GM12891 (cell line): ENCODE measurements around the gene ZNF827.

Experiments
- DNase-seq: peaks from one replicate; pipeline ENCODE4 v3.0.0; 2011; ENCODE audit warnings: low spot score; ENCODE audit not compliant: insufficient read length
- FAIRE-seq: peaks from 2 replicates; lab custom pipeline; 2011; peaks lifted over from hg19 to GRCh38; lab: Jason Lieb, UNC
- PAX5 ChIP-seq: IDR thresholded peaks from 2 replicates; pipeline ENCODE4 v1.6.1; 2011; ENCODE audit warnings: low read length, moderate library complexity, mild to moderate bottlenecking; ENCODE audit not compliant: insufficient read depth, severe bottlenecking
- POLR2A ChIP-seq: IDR thresholded peaks from 2 replicates; pipeline ENCODE4 v1.6.1; 2011; ENCODE audit warnings: low read depth, low read length, control low read depth
- POLR2AphosphoS5 ChIP-seq: IDR thresholded peaks from 2 replicates; pipeline ENCODE4 v1.6.1; 2011; ENCODE audit warnings: low read depth, low read length, control low read depth
- POU2F2 ChIP-seq: IDR thresholded peaks from 2 replicates; pipeline ENCODE4 v1.6.1; 2011; ENCODE audit warnings: low read depth, mild to moderate bottlenecking, control low read depth, low read length, moderate library complexity
- SPI1 ChIP-seq: IDR thresholded peaks from 2 replicates; pipeline ENCODE4 v1.6.1; 2011; ENCODE audit warnings: low read depth, low read length, control low read depth
- TAF1 ChIP-seq: IDR thresholded peaks from 2 replicates; pipeline ENCODE4 v1.6.1; 2011; ENCODE audit warnings: low read depth, low read length, control low read depth

The ZNF827 gene

DNA sequence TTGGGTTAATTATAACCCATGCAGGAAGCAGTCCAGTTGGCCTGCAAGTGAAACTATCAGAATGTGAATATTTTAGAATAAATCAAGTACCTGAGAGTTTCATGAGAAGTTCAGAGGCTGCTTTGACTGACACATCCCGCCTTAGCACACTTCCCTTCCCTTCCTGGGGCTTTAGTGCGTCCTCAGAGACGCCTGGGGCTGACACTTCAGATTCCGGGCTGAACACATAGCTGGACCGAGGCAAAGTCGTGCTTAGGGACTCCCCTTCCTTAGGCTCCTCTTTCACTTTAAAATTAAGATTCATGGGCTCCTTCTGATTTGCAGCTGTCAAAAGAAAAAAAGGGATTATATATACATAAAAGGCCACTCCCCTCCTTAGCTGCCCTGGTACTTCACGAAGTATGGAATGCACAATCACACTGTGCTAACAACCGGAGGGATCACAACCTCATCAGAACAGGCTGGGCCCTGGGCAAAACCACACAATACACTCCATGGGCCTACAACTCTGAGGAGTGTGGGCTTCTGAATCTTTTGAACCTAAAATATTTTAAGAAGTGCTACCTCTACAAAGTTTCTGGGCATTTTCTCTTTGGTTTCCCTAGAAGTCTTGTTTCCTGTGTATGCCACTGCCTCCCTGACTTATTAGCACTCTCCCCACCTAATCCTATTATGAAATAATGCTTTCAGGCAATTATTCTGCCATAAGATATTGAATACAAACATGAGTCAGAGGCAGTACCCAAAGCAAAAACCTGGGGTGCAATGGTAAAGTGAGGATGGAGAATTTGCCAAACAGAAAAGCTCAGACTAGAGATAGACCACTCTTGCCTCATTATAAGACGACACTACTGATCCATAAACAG lies 68.2 kb downstream of the ZNF827 start:
- FAIRE-seq (peak; percentile 75), DNase-seq (no peak)
- TF ChIP-seq SPI1 (no peak), POLR2A (no peak), TAF1 (no peak), POLR2AphosphoS5 (no peak), PAX5 (no peak), POU2F2 (no peak; the same call in 1 of the 2 replicates)

GRCh38 chr4:145868637-145869409 lies 69.8 kb downstream of the ZNF827 start:
- TF ChIP-seq POLR2AphosphoS5: no peak
- TF ChIP-seq TAF1: no peak
- TF ChIP-seq SPI1: no peak
- TF ChIP-seq POLR2A: no peak
- no peak for TF ChIP-seq PAX5
- no peak for TF ChIP-seq POU2F2
- no peak for DNase-seq
- FAIRE-seq: peak; percentile 52

GRCh38 chr4:145867406-145867805 lies 71.2 kb downstream of the ZNF827 start:
- DNase-seq: no peak
- FAIRE-seq: no peak
- TF ChIP-seq TAF1 (no peak), POLR2A (no peak), SPI1 (no peak)

- FAIRE-seq (peak; percentile 45), DNase-seq (no peak)
- TF ChIP-seq POLR2AphosphoS5: no peak
- TF ChIP-seq POLR2A: no peak
- no peak for TF ChIP-seq PAX5
Observed at GRCh38 chr4:145866991-145867390, 71.6 kb downstream of the ZNF827 start.

GRCh38 chr4:145865274-145865941 lies 73.2 kb downstream of the ZNF827 start:
- DNase-seq (no peak), FAIRE-seq (peak; percentile 52)

DNA sequence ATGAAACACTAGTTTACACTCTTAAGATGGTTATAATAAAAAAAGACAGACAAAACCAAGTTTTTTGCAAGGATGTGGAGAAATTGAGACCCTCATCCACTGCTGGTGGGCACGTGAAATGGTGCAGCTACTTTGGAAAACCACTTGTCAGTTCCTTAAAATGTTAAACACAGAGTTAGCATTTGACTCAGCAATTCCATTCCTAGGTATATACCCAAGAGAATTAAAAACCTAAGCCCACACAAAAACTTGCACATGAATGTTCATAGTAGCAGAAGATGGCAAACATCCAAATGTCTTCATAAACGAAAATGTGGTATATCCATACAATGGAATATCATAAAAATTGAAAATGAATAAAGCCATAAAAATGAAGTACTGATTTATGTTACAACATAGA lies 75.4 kb downstream of the ZNF827 start:
- DNase-seq (no peak), FAIRE-seq (peak; percentile 40)
- TF ChIP-seq SPI1 (0 out of 2 replicates have a peak, but pooled peaks have one; percentile 23), TAF1 (no peak)

More at GRCh38 chr4:145865274-145865941, 73.2 kb downstream of the ZNF827 start:
- TF ChIP-seq SPI1: peak; percentile 66; the same call in 1 of the 2 replicates
- TF ChIP-seq PAX5: no peak

GRCh38 chr4:145861336-145862318 lies 77.0 kb downstream of the ZNF827 start:
- DNase-seq (no peak), FAIRE-seq (peak; percentile 35)

DNA sequence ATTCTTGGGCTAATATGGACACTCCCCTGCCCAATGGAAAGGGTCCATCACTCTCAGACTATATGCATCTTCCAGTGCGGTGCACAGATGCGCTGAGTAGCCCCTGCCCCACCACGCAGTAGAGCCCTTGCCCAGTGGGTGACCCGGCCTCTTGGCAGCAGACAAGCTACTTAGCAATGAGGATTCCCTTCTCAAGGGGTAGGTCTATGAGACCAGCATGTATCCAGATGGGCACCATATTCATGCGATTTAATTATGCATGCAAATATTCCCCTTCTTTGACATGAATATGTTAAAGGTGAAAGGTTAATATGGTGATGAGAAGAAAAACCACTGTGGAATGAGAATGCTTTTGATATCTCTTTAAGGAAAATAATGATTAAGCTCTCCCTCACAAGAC lies 77.7 kb downstream of the ZNF827 start:
- TF ChIP-seq POLR2AphosphoS5 (no peak), POLR2A (no peak), SPI1 (no peak), TAF1 (no peak), POU2F2 (no peak), PAX5 (no peak)
- no peak for FAIRE-seq
- DNase-seq: no peak

More at GRCh38 chr4:145861336-145862318, 77.0 kb downstream of the ZNF827 start:
- TF ChIP-seq POU2F2 (no peak), SPI1 (no peak), TAF1 (no peak), PAX5 (no peak), POLR2A (no peak), POLR2AphosphoS5 (no peak)

DNA sequence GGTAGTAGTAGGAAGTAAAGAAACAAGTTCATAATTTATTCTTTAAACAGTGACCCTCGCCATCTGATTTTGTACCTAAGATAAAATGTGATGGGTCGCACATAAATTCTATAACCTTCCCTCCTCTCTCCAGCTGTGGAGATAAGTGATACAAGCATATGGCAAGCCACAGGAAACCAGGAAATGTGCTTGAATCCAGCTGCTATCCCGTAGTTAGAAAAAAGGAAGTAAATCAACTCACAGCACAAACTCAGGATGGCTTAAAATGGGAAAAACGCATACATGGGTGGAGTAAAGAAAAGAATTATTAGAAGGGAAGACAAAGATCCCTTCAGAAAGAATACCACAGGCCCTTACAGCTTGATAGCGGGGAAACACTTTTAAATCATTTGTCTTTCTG lies 78.2 kb downstream of the ZNF827 start:
- DNase-seq (no peak), FAIRE-seq (no peak)
- TF ChIP-seq POLR2A (no peak), PAX5 (no peak), SPI1 (no peak), POLR2AphosphoS5 (no peak), POU2F2 (no peak), TAF1 (no peak)
